ENCODE data around the gene CEACAM18.

Gene CEACAM18

DNA sequence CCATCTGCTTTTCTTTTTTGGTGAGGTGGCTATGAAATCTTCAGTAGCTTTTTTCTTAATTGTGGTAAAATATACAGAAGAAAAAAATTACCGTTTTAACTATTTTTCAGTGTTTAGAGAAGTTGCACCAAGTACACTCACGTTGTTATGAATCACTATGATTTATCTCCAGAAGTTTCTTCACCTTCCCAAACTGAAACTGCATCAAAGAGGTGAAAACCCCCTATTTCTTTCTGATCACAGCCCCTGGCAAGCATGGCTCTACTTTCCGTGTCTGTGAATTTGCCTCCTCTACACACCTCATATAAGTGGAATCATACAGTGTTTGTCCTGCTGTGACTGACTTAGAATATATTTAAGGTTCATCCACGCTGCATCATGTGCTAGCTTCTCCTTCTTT lies 45.3 kb upstream of the CEACAM18 start:
- H3K9me2 ChIP-seq (replicated peaks; ENCODE audit: control insufficient read depth, low read length), result no peaks in the 10 kb centered on the region
- no peaks in the 10 kb centered on the region for H3F3A ChIP-seq (ENCODE audit: control insufficient read depth, insufficient read depth)
- H3K36me3 ChIP-seq (ENCODE audit: control insufficient read depth, low read length), result no peaks in the 10 kb centered on the region
- no peaks in the 10 kb centered on the region for H3K79me2 ChIP-seq (ENCODE audit: control insufficient read depth, low read length)
- no peaks in the 10 kb centered on the region for H3K9me3 ChIP-seq (ENCODE audit: control insufficient read depth, insufficient read depth, low read length)
- no peak overlapping the region for H3K27ac ChIP-seq (ENCODE audit: low read depth, low read length)
- H3K27me3 ChIP-seq (ENCODE audit: control insufficient read depth, low read length), result peaks cover 10% of the 10 kb centered on the region; the same call in 1 of the 2 replicates
- no peak overlapping the region for H3K4me3 ChIP-seq (ENCODE audit: low read length)
- H3K4me1 ChIP-seq (ENCODE audit: control insufficient read depth, low read length), result no peaks in the 10 kb centered on the region
- TF ChIP-seq, protein P1, sequence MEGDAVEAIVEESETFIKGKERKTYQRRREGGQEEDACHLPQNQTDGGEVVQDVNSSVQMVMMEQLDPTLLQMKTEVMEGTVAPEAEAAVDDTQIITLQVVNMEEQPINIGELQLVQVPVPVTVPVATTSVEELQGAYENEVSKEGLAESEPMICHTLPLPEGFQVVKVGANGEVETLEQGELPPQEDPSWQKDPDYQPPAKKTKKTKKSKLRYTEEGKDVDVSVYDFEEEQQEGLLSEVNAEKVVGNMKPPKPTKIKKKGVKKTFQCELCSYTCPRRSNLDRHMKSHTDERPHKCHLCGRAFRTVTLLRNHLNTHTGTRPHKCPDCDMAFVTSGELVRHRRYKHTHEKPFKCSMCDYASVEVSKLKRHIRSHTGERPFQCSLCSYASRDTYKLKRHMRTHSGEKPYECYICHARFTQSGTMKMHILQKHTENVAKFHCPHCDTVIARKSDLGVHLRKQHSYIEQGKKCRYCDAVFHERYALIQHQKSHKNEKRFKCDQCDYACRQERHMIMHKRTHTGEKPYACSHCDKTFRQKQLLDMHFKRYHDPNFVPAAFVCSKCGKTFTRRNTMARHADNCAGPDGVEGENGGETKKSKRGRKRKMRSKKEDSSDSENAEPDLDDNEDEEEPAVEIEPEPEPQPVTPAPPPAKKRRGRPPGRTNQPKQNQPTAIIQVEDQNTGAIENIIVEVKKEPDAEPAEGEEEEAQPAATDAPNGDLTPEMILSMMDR (IDR thresholded peaks at IDR 0.05; ENCODE audit: low read depth, low read length, poor library complexity, severe bottlenecking), result no peak
- no peak for TF ChIP-seq EZH2phosphoT487 (IDR thresholded peaks at IDR 0.05; ENCODE audit: borderline replicate concordance, low read length)
- no peak overlapping the region for H3K4me2 ChIP-seq (ENCODE audit: low read length)
- H4K20me1 ChIP-seq (ENCODE audit: control insufficient read depth, insufficient read depth, low read depth, low read length), result no peaks in the 10 kb centered on the region

DNA sequence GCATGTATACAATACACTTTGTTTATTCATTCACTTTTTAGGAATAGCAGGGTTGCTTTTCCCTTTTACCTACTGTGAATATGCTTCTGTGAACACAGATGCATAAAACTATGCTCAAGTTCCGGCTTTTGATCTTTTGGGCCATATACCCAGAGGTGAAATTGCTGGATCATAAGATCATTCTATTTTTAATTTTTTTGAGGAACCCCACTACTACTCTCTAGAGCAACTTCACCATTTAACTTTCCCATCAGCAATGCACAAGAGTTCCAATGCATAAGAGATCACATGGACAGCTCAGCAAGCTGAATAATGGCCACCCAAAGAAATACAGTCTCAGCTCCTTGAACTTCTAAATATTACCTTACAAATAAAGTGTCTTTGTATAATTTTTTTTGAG lies 43.9 kb upstream of the CEACAM18 start:
- TF ChIP-seq, protein P1 (IDR thresholded peaks at IDR 0.05; ENCODE audit: low read depth, low read length, poor library complexity, severe bottlenecking), result no peak
- no peak for TF ChIP-seq EZH2phosphoT487 (IDR thresholded peaks at IDR 0.05; ENCODE audit: borderline replicate concordance, low read length)

DNA sequence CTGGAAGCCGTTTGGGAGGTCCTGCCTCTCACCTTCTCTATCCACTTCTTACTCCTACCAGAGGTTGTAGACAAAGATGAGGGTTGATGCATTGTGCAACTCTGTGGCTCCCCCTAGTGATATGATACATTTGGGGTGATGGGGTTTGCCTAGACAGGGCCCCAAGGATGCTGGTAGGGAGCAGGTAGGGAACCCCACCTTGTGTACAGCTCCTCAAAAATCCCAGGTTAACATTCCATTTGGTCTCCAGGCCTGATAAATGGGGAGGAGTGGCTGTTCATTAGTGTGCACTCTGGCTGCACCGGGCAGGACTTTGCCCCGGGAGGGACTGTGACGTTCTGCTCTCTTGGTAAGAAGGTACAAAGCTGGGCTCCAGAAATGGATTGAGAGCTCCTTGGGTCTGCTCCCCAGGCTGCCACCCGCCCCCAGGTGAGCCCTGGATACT lies 39.3 kb upstream of the CEACAM18 start:
- Histone ChIP-seq H3K36me3 (ENCODE audit: control insufficient read depth, low read length) (no peaks in the 10 kb centered on the region), H3K4me2 (ENCODE audit: low read length) (no peak overlapping the region), H3K9me2 (replicated peaks; ENCODE audit: control insufficient read depth, low read length) (no peaks in the 10 kb centered on the region), H3K79me2 (ENCODE audit: control insufficient read depth, low read length) (no peaks in the 10 kb centered on the region), H3K27me3 (ENCODE audit: control insufficient read depth, low read length) (peaks cover 35% of the 10 kb centered on the region), H4K20me1 (ENCODE audit: control insufficient read depth, insufficient read depth, low read depth, low read length) (0 out of 2 replicates have a peak, but pooled peaks cover 4% of the 10 kb centered on the region), H3F3A (ENCODE audit: control insufficient read depth, insufficient read depth) (peaks cover 9% of the 10 kb centered on the region), H3K9me3 (ENCODE audit: control insufficient read depth, insufficient read depth, low read length) (no peaks in the 10 kb centered on the region), H3K4me1 (ENCODE audit: control insufficient read depth, low read length) (peaks cover 20% of the 10 kb centered on the region), H3K27ac (ENCODE audit: low read depth, low read length) (no peak overlapping the region), H3K4me3 (ENCODE audit: low read length) (no peak overlapping the region)
- TF ChIP-seq EZH2phosphoT487 (IDR thresholded peaks at IDR 0.05; ENCODE audit: borderline replicate concordance, low read length), result no peak
- TF ChIP-seq, protein P1 (IDR thresholded peaks at IDR 0.05; ENCODE audit: low read depth, low read length, poor library complexity, severe bottlenecking), result peak; percentile 79

More for the DNA sequence above, 43.9 kb upstream of the CEACAM18 start:
- no peaks in the 10 kb centered on the region for H3K9me2 ChIP-seq (replicated peaks; ENCODE audit: control insufficient read depth, low read length)
- no peak overlapping the region for H3K4me3 ChIP-seq (ENCODE audit: low read length)
- H3K27ac ChIP-seq (ENCODE audit: low read depth, low read length), result no peak overlapping the region
- no peaks in the 10 kb centered on the region for H3F3A ChIP-seq (ENCODE audit: control insufficient read depth, insufficient read depth)
- no peaks in the 10 kb centered on the region for H3K4me1 ChIP-seq (ENCODE audit: control insufficient read depth, low read length)
- no peaks in the 10 kb centered on the region for H3K36me3 ChIP-seq (ENCODE audit: control insufficient read depth, low read length)
- no peaks in the 10 kb centered on the region for H3K79me2 ChIP-seq (ENCODE audit: control insufficient read depth, low read length)
- no peaks in the 10 kb centered on the region for H3K9me3 ChIP-seq (ENCODE audit: control insufficient read depth, insufficient read depth, low read length)
- no peaks in the 10 kb centered on the region for H4K20me1 ChIP-seq (ENCODE audit: control insufficient read depth, insufficient read depth, low read depth, low read length)
- H3K4me2 ChIP-seq (ENCODE audit: low read length), result no peak overlapping the region
- H3K27me3 ChIP-seq (ENCODE audit: control insufficient read depth, low read length), result peaks cover 10% of the 10 kb centered on the region; the same call in 1 of the 2 replicates

Data from DOHH2 (cell line).